HG02798 (cell line): ENCODE results near the gene ARF3.

Source experiments
- ATAC-seq: cut with Tn5 transposase; IDR thresholded peaks from one replicate; pipeline ENCODE4 v1.9.1; 2021; ENCODE audit warnings: mild to moderate bottlenecking; ENCODE audit not compliant: unreplicated experiment, poor library complexity

ARF3 gene

DNA sequence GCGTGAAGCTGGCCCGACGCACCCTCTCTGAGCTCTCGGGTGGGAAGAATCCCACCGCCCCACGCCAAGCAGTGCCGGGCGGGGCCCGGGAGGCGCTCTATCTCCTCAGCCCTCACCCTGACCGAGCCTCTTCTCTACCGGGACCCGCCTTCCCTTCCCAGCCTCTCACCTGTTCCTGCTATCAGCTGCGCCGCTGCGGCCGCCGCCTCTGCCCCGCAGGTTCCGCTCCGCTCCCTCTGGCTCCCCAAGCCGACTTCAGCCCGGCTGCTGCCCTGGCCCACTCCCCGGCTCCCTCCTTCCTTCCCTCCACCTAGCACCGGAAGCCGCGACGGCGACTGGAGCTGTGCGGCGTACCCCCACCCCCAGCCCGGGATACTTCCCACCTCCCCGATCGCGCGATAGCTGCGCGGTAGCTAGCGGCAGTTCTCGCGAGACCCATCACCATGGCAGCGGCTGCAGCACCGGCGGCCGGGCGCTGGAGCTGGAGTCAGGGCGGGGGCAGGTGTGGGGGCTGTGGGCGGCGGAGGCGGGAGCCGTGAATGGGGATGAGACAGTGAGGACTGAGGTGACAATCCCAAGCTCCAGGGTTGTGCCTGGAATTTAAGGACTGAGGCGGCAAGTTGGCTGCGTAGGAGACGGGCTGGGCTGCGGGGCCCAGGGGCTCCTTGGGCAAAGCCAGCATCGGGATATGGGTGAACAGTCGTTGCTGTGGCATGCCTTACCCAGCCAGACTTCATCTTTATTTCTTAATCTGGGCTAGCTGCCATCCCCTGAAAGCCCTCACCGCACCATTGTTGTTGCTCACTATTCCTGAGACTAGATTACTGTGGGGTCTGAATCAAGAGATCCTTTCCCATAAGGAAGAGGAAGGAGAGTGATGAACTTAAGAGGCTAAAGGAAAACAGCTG lies at the start of gene ARF3:
ARF3 (minus strand) TSS at position 347 of the 908 bp plus-strand sequence. CDS start 16,392 bp downstream, outside the sequence.
- peak; percentile 93 for ATAC-seq

DNA sequence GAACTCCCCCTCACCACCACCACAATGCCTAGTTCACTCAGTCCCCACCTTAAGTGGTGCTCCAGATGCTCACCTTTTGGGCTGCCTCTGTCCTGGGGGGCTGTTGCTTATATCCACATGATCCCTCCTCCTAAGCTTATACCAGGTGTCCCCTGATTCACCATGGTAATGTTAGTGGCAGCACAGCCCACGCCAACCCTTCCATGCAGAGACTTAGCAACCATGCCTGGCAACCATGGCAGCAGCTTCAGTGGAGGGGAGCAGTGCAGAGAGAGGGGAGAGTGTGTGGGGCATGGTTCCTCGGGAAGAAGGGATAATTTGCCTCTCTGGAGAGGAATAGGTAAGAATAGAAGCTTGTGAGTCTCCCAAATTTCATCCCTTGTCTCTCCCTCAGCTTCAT lies 43.1 kb upstream of the ARF3 start:
- ATAC-seq = no peak

DNA sequence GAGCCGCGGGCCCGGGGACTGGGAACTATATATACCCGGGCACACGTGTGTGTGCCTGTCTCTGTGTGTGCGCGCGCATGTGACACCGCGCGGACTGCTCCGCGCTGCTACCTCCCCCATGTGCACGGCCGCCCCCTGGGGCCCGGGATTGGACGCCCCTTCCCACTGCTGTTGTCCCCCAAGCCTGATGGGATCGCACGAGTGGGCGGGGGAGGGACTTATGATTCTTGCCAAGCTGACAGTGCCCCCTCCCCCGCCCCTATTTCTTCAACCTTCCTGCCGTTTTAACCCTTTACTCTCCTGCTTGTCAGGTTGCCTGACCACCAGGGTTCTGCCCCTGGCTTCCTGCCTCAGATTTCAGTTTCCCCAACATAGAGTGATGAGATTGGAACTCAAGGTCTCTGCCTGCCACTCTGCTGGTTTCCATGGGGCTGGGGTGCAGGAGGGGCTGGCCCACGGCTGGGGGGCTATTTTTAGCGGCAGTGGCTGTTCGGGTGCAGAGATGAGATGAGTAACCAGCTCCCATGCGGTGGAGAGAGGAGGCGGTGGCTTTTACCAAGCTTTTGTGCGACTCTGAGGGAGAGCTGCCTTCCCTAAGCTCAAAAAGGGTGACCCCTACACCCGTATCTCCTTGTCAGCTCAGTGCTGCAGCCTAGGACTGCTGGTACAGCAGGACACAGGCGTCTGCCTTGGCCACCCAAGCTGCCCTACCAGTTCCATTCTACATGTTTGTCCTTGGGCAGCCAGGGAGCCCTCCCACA lies 42.3 kb upstream of the ARF3 start, which contains the start of gene DDN:
DDN (minus strand) TSS at position 5 of the 761 bp plus-strand sequence. CDS start 88 bp downstream, outside the sequence.
- ATAC-seq = peak; percentile 33

DNA sequence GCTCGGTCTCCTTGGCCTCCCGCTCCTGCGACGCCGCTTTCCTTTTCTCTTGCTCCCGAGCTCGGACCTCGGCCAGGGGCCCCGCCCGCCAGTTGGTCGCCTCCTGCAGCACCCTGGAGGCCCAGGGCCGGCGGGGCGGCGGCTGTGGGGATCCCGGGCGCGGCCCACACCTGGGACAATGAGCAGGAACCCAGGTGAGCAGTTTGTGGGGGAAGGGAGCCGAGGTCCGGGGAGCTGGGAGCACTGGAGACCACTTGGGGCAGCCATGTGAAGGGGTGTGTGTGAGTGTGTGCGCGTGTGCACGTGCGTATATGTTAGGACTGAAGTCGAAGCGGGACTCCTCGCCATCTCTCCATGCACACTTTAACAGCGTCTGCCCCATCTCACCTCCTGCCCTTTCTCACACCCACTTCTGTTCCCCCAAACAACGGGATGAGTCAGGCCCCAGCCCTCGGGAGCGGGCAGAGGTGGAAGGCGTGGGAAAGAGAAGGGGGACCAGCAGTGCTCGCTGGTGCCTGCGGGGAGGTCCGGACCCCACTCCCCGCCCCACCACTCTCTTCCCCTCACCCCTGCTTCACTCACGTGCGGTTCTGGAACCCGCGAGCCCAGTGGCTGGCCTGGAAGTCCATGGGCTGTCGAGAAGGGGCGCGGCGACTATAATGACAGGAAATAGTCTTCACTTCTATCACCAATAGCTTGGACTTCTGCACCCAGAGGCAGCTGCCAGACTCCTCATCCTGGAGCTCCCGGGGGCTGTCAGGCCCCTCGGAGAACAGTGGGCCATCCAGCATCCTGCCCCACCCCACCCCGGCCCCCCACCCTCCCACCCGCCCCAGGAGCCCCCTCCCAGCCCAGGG lies 41.4 kb upstream of the ARF3 start:
- peak; percentile 11 for ATAC-seq

DNA sequence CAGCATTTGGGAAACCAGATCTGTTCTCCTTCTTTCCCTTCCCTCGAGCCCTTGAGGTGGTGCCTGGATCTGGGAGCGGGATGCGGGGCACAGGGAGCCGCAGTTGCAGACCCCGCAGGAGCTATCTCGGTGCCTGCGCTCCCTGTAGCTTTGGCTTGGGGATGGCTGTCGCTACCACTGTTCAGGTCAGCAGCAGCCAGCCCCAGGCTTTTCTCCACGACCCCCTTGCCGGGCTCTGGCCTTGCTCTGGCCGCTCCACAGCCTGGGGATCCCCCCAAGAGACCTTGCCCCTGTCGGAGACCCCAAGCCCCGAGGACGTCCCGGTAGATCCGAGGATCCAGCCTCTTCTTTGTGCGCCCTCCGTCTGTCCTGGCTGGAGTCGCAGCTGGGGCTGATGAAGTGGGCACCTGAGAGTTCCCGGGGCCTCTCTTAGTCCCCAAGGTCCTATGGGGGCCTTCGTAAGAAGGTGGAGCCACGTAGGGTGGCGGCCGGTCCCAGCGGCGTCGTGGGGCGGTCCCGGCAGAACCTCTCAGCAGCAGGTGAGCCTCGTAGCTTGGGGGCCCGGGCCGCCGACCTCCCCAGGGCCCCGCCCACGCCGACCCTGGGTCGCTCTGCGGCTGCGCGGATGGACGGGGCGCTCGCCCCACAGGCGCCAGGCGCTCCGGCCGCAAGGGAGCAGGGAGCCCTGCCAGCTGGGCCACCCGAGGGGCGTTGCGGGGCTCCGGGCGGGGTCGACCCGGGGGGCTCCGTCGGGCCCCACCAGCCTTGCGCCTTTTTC lies 40.6 kb upstream of the ARF3 start:
- ATAC-seq = peak; percentile 58

DNA sequence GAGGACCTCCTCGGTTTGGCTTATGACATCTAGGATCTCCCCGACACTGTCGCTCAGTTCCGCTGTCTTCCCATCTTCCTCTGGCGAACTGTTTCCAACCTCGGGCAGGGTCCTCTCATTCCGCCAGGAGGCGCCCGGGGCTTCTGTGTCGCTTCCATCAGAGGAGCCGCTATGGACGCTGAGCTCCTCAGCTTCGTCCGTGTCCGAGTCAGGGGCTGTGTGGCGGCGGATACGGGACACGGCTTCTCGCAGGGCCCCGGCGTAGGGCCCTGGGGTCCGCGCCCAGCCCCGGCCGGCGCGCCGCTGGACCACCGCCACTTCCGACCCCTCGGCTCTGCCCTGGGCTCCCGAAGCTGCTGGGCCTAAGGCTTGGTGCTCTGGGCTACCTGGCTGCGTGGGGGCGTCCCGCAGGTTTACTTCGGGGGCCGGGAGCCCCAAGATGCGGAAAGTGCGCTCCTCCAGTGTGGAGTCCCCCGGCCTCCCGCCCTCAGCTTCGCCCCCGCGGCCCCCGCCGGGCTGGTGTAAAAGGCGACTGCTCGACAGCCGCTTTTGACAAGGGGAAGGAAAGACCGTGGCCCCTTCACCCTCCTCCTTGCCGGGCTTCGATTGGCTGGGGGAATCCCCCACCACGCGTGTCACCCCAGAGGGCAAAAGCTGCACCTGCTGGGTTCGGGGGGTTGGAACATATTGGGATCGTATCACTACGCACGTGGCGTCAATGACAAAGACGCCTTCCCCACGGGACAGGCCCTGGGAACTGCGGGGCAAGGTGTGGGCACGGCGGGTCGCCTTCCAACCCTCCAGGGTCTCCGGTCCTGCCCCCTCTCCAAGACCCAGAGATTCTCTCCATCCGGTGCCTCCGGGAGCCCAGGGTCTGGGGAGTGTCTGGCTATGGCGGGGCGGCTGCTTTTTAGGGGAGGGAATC lies 39.8 kb upstream of the ARF3 start:
- no peak for ATAC-seq

DNA sequence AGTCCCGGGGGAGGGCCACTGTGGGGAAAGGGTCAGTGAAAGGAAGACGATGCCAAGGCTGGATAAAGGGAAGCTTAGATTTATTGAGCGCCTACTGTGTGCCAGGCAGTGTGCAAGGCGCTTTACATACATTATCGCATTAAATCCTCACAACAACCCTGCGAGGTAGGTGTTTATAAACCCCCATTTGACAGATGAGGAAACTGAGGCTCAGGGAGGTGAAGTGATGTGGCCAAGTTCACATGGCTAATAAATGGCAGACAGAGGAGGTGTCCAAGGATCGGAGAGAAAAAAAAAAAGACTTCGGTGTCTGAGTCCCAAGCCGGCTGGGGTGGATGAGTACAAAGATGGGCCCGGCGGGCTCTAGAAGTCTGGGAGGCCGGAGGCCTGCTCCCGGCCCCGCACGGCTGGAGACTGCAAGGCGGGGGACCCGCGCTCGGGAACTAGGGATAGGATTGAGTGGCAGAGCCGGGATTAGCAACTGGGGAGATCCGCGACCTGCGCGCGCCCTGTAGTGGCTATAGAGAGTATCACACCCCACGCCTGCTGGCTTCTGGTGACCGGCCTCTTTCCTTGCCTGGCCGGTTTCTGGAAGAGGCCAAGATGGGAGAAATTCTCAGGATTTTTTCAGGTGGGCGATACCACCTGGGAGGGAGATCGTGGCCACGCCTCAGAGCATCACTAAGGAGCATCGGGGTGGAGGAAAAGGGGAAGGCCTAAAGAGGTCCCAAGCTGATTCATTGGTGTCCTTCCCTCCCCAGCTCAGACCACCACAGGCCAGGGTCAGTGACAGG lies 38.0 kb upstream of the ARF3 start:
- no peak for ATAC-seq

DNA sequence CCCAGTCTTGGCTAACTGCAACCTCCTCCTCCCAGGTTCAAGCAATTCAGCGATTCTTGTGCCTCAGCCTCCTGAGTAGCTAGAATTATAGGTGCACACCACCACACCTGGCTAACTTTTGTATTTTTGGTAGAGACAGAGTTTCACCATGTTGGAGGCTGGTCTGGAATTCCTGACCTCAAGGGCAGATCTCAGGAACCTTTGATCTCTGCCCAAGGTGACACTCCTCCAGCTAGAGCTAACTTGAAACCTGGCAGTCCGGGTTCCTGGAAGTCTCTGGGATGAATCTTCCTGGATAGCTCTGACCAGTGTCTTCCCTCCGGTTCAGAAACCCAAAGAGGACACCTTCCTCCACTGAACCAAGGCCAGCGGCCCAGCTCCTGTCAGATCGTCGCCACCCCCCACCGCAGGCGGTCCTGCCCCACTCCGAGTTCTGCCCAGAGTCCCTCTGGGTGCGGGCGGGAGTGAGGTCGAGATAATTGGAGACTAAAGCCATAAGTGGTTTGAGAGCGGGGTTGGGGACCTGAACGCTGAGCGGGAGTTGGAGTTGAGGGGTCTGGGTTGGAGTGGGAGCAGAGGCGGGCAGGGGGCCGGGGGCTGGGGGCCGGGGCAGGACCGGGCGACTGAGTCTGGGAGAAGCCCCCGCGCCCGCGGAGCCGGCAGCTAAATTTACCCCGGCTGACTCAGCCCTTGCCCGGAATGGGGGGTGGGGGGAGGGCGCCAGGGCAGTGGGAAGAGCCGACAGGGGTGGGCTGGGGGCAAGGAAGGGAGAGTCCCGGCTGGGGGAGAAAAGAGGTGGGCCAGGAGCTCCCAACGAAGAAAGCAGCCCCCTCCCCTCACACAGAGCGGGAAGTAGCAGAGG lies 37.2 kb upstream of the ARF3 start:
- ATAC-seq = no peak

DNA sequence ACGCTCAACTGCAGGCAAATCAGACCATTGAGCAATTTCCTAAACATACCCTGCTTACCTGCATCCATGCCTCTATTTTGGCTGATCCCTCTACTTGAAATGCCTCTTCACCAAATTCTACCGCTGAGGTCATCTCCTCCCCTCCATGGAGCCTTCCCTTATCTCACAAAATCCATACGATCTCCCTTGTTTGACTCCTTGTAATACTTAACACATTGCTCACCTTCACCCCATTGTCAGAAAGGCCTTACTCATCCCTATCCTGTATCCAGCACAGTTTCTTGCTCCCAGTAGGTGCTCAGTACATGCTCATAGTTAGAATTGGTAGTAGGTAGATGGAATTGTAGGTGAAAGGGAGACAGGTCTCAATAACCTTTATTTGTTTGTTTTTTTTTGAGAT lies 36.5 kb upstream of the ARF3 start:
- ATAC-seq = no peak

DNA sequence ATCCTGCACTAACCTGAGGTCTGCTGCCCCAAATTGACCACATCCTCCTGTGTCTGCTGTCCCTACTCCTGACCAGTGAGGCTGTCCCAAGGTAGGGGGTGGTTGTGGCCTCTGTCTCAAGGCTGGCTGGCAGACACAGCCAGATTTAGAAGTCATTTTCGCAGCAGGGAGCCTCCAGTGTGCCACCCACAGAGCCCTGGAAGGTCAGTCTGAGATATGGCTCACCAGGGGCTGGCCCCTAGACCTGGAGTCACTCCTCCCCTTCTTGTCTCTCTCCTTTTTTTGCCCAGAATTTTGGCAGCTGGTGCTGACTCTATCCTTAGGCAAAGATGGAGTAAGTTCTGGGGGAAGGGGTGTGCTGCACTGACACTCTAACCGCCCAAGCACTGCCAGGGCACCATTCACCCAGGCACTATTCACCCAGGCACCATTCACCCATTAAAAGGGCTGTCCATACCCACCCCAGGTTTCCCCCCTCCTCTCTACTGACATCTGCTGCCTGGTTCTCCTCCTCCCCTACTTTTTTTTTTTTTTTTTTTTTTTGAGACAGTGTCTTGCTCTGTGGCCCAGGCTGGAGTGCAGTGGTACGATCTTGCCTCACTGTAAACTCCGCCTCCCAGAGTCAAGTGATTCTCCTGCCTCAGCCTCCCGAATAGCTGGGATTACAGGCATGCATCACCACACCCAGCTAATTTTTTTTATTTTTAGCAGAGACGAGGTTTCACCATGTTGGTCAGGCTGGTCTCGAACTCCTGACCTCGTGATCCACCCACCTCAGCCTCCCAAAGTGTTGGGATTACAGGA lies 34.2 kb upstream of the ARF3 start:
- ATAC-seq = no peak

DNA sequence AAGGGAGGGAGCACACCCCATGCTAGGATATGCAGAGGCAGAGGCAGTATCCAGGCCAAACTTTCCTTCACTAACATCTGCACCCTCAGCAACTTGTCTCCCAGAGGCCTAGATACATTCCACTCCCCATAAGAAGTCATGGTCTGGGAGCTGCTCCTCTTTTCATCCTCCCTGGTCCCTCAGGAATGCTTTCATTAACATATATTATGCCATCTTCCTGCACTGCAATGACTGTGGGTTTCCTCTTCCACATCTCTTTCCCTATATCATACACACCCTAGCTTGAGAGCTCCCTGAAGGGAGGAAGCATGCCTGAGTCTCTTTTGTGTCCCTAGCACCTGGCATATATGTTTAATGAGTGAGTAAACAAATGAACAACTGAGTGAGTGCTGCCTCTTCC lies 33.3 kb upstream of the ARF3 start:
- ATAC-seq = no peak

DNA sequence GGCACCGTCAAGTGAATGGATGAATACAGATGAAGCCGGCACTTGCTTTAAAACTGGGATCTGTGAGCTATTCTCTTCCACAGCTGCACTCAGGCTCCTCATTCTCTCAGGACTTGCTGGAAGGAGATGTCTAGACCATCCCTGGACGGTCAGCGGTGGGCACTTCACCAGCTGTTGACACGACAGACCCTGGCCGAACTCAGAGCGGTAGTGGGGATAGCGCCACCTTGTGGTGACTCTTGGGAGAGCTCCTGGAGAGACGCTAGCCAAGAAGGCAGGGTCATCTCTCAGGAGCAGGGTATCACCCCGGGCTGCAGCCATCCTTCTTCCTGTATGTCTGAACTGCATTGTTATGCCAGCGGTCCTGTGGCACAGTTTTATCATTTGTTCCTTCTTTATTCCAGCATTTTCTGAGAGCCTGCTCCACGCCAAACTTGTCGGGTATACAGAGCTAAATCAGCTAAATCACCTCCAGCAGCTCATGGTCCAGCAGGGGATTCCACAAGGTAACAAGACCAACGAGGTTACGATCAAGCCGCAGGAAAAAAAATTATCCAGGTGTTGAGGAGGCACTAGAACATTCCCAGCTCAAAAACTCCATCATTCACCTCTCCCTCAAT lies 30.9 kb upstream of the ARF3 start:
- peak; percentile 58 for ATAC-seq

DNA sequence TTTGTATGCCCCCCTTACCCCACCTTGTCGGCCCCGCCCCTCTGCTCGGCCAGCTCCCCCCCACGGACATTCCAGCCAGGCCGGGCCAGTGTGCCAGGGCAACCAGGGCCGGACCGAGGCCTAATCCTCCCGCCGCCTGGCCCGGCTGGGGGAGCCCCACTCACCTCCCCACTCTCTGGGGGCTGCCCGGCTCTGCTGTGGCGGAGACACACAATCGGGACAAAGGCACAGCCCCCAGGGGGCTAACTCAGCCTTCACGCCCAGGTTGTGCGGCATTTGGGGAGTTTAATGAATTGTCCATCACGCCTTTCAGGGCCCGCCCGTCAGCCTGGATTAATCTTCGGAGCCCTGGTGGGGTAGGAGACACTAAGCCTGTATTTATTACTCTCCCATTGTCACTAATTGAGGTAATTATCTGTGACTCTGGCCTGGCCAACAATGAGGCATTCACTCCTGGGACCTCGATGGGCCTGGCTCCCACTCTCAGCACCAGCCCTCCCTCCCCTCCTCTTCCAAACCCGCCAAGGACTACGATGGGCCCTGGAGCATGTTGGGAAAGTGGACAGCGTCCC lies 29.5 kb upstream of the ARF3 start:
- ATAC-seq = no peak

DNA sequence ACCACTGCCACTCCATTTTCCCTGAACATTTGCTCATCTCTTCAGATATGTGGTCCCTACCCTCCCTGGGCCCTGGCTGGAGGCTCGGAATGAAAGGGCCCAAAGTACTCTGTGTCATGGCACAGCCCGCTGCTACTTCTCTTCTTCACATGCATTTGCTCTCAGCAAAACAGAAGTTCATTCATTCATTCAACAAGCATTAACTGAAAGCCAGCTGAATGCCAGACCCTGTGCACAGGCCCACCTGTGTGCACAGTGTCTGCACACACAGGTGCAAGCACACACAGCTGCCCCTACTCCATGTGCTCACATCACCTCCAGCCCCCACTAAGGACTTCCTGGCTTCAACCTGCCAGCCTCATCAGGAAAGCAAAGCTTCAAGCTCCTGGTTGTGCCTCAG lies 28.6 kb upstream of the ARF3 start:
- no peak for ATAC-seq

DNA sequence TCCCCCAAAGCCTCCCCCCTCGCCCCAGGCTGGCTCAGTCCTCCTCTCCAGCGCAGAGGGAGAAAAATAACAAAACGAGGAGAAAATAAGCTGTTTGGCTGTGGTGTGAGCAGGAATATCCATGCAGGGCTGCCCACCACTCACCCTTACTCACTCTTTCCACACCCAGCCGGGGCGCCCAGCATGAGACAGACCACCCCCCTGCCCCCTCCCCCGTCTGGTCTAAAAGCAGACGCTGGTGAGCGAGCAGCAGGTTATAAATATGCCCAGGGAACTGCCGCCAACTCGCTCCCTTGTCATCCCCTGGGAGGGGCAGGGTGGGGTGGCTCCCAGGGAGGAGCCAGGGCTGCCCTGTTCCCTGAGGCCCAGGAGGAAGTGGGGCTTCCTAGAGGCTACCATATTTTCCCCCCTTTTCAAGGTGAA lies 28.2 kb upstream of the ARF3 start:
- no peak for ATAC-seq
